Peyer's patch (tissue), 4 donors: ENCODE results near the gene PKD1. TPM values are rescaled to one million over a fixed set of nuclear protein-coding genes. Genes with fewer than 3 reads are reported as not detected.

ENCODE experiments used
- DNase-seq, 3 donors: peaks; one replicate each; pipeline ENCODE4 v3.0.0-alpha.2; 2017 to 2019
- H3K27ac ChIP-seq, 4 donors: fragments of 200-600 bp; sonication (generic); one replicate each; pipeline ENCODE4 v1.5.1; 2016 to 2019
- H3K27me3 ChIP-seq, 2 donors: fragments of 200-600 bp; sonication (generic); one replicate each; pipeline ENCODE4 v1.5.1; 2019
- H3K36me3 ChIP-seq, 3 donors: fragments of 200-600 bp; sonication (generic); one replicate each; pipeline ENCODE4 v1.5.1; 2016 to 2019
- H3K4me1 ChIP-seq, 4 donors: fragments of 200-600 bp; sonication (generic); one replicate each; pipeline ENCODE4 v1.5.1; 2016 to 2019
- H3K4me3 ChIP-seq, 4 donors: fragments of 200-600 bp; sonication (generic); 1 replicate in 3 of 4; 2 replicates in 1 of 4; pipeline ENCODE4 v1.5.1; 2016 to 2019; ENCODE audit warnings: mild to moderate bottlenecking in 1 of 4
- H3K9me3 ChIP-seq, 4 donors: fragments of 200-600 bp; sonication (generic); one replicate each; pipeline ENCODE4 v1.5.1; 2016 to 2019; ENCODE audit warnings: mild to moderate bottlenecking in 1 of 4
- CTCF ChIP-seq, 6 experiments: fragments of 450-650 bp in 4 of 6; fragments of 200-600 bp in 2 of 6; sonication (generic) in 1 of 6; IDR thresholded peaks; one replicate each; pipeline ENCODE4 v1.5.1; 2017 to 2019; ENCODE audit warnings: antibody characterized with exemption in 6 of 6, mild to moderate bottlenecking in 3 of 6, moderate library complexity in 1 of 6
- POLR2A ChIP-seq, 2 donors: fragments of 450-650 bp; IDR thresholded peaks; one replicate each; pipeline ENCODE4 v1.5.1; 2017; ENCODE audit warnings: antibody characterized with exemption in 2 of 2, mild to moderate bottlenecking in 2 of 2, moderate library complexity in 2 of 2
- total RNA-seq, 4 donors: library from RNA; depleted of rRNA; stranded (reverse); fragments of >200 nt; gene quantifications; one replicate each; pipeline ENCODE4 v1.1.0, GENCODE V29; 2016

The PKD1 gene
- total RNA-seq, 4 donors from 2014 or later = 64.6 to 305 (median 188) TPM

DNA sequence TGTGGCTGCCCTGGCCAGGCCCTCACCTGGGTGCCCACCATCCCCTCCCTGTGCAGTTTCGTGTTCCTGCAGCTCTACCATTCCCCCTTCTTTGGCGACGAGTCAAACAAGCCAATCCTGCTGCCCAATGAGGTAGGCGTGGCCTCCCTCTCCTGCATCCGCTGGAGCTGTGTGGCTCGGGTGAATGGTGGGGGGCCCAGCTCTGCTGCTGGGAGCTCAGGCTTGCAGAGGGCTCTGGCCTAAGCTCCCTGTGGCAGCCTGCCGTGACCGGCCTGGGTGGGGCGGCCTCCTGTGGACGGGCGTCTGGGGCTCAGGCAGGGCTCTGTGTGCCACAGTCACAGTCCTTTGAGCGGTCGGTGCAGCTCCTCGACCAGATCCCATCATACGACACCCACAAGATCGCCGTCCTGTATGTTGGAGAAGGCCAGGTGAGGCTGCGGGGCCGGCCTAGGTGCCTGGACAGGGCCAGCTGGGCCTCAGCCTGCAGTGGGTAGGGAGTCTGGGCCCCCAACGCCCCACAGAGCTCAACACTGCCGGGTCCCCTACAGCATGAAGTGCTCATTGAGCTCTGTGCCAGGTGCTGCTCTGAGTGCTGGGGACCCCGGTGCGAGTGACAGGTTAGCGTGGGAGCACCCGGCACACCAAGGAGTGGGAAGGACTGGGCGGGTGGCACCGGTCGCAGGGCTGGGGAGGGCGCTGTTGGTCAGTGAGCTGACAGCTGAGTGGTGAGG is 50.6 kb downstream of the PKD1 start:
- Histone ChIP-seq H3K27me3 (no peaks in the 10 kb centered on the region), H3K36me3 (peaks cover 0 to 89% (median 0%) of the 10 kb centered on the region in 3 donors), H3K27ac (no peak overlapping the region), H3K4me1 (peaks cover 0 to 23% (median 0%) of the 10 kb centered on the region in 4 donors), H3K9me3 (no peaks in the 10 kb centered on the region), H3K4me3 (no peak overlapping the region)
- no peak for DNase-seq
- TF ChIP-seq CTCF (IDR thresholded peaks at IDR 0.05) (no peak), POLR2A (IDR thresholded peaks at IDR 0.05) (no peak)

GRCh38 chr16:2083876-2084780 is 51.6 kb downstream of the PKD1 start:
- peaks cover 0 to 89% (median 0%) of the 10 kb centered on the region in 3 donors for H3K36me3 ChIP-seq
- H3K4me3 ChIP-seq = no peak overlapping the region
- no peak overlapping the region for H3K27ac ChIP-seq
- H3K4me1 ChIP-seq = peaks cover 0 to 20% (median 0%) of the 10 kb centered on the region in 4 donors
- no peak for DNase-seq
- H3K27me3 ChIP-seq = no peaks in the 10 kb centered on the region
- TF ChIP-seq POLR2A (IDR thresholded peaks at IDR 0.05) (no peak), CTCF (IDR thresholded peaks at IDR 0.05) (no peak)
- H3K9me3 ChIP-seq = no peaks in the 10 kb centered on the region

DNA sequence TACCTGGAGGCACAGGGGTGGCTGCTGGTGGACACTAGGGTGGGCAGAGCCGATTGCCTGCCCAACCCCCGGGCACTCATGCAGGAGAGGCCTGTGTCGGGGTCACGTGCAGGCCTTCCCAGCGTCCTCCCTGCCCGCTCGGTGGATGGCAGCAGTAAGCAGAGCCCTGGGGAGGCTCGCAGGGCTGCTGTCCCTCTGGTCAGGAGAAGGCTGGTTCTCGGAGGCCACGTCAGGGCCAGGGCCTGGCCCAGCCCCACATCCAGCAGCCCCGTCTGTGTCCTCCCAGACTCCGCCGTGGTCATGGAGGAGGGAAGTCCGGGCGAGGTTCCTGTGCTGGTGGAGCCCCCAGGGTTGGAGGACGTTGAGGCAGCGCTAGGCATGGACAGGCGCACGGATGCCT is 52.3 kb downstream of the PKD1 start:
- Histone ChIP-seq H3K36me3 (peaks cover 0 to 89% (median 0%) of the 10 kb centered on the region in 3 donors), H3K9me3 (no peaks in the 10 kb centered on the region), H3K27ac (peak overlapping the region in 1 of 4 donors; percentile 48), H3K4me1 (peaks cover 0 to 20% (median 0%) of the 10 kb centered on the region in 4 donors), H3K4me3 (no peak overlapping the region), H3K27me3 (no peaks in the 10 kb centered on the region)
- no peak for DNase-seq
- TF ChIP-seq POLR2A (IDR thresholded peaks at IDR 0.05) = no peak
- no peak for TF ChIP-seq CTCF (IDR thresholded peaks at IDR 0.05)

DNA sequence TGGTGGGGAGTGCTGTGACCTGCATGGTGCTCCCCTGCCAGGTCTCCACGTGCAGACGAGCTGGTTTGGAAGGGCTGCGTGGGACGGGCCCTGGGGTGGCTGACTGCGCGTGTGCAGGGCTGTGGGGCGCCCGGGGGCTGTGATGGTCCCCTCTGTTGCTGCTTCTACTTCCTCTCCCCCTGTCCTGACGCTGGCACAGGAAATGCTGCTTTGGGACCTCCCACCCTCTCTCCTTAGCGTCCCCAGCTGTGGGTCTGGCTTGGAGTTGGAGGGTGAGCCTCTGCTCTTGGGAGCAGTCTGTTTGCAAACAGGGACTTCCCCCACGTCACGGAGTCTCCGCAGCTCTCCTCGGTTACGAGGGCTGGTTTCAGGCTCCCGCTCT is 52.7 kb downstream of the PKD1 start:
- H3K4me1 ChIP-seq = peaks cover 0 to 20% (median 0%) of the 10 kb centered on the region in 4 donors
- TF ChIP-seq CTCF (IDR thresholded peaks at IDR 0.05) (no peak), POLR2A (IDR thresholded peaks at IDR 0.05) (no peak)
- no peak for DNase-seq
- peaks cover 0 to 89% (median 0%) of the 10 kb centered on the region in 3 donors for H3K36me3 ChIP-seq
- H3K9me3 ChIP-seq = no peaks in the 10 kb centered on the region
- no peak overlapping the region for H3K4me3 ChIP-seq
- H3K27ac ChIP-seq = peak overlapping the region in 1 of 4 donors; percentile 48
- H3K27me3 ChIP-seq = no peaks in the 10 kb centered on the region

DNA sequence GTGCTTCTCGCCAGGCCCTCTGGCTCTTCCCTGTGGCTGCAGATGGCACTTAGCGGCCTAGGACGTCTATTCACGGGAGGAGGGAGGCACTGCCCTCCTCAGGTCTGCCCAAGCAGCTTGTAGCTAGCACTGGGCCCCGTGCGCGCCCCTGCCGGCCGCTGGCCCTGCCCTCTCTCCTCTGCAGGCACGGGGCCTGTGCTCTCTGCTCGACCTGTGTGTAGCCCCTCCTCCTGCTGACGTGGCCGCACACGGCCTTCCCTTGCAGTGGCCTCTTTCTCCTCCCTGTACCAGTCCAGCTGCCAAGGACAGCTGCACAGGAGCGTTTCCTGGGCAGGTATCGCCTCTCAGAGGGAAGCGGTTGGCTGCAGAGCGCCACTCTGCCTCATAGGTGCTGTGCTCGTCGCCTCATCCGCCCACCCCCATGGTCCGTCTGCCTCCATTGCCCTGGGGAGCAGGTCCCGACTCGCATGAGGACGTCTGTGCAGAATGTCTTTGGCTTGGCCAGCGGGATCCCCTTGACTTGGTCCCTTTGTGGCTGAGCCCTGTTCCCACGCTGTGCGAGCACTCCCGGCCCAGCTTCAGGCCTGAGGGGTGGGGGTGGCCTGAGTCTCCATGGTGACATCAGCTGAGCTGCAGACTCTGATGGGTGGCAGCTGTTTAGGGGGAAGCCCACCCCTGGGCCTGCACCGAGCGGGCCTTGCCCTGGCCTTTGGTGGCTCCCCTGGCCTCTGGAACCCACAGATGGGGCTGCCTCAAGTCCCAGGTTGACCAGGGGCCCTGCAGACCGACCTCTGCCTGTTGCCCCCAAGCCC is 53.3 kb downstream of the PKD1 start:
- Histone ChIP-seq H3K27me3 (no peaks in the 10 kb centered on the region), H3K4me3 (no peak overlapping the region), H3K4me1 (peaks cover 0 to 20% (median 0%) of the 10 kb centered on the region in 4 donors), H3K27ac (peak overlapping the region in 1 of 4 donors; percentile 48), H3K9me3 (no peaks in the 10 kb centered on the region), H3K36me3 (peaks cover 0 to 91% (median 0%) of the 10 kb centered on the region in 3 donors)
- DNase-seq = no peak
- TF ChIP-seq CTCF (IDR thresholded peaks at IDR 0.05) (no peak), POLR2A (IDR thresholded peaks at IDR 0.05) (no peak)
